Activated CD4-positive, CD25-positive, alpha-beta regulatory T cell (primary cell): ENCODE measurements around the gene SAMD4A.

ENCODE experiments used
- DNase-seq, 4 experiments: peaks; one replicate each; lab custom pipeline; 2025; lab: John Stamatoyannopoulos, UW

SAMD4A gene

DNA sequence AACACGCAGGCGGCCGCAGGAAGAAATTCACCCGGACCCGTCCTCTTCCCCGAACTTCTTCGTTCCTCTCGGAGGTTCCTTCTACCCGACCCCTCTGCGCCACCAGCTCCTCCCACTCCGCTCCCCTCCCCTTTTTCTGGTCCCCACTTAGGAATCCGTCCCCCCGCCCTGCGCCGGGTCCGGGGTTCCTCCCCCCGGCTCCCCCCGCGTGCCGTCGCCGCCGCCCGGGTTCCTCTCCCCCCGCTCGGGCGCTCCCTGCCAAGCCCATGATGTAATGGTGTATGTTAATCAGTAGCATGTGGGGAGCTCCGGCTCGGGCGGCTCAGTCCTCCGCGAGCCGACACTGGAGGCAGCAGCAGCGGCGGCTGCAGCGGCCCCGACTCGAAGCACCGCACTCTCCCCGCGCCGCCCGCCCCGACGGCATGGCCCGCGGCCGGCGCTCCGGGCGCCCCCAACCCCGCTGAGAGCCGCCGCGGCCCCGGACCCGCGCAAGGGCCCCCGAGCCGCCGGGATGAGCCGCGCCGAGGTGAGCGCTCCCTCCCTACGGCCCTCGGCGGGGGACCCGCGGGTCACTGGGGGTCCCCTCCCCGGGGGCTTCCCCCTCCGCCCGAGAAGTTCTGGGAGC, 1.0 kb upstream of the SAMD4A start:
- DNase-seq: peak; percentile 36 to 71 (median 54)

DNA sequence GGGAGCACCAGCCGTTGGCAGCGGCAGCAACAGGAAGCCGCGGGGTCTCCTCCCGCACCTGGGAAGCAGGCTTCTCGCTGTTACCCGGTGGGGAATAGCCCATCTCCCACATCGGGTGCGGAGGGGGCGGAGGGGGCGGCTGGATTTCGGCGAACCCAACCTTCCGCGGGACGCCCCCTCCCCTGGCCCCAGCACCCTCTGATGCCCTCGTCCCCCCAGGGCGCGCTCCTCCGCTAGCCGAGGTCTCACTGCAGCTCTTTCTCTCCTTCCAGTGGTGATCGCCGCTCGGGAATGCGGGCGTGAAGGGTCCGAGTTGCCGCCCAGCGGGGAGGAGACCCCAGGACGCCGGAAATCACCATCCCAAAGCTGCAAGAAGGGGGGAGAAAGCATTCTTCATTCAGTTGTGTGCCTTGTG, 303 bp downstream of the SAMD4A start:
- peak in 1 of 4 experiments; percentile 9 for DNase-seq

DNA sequence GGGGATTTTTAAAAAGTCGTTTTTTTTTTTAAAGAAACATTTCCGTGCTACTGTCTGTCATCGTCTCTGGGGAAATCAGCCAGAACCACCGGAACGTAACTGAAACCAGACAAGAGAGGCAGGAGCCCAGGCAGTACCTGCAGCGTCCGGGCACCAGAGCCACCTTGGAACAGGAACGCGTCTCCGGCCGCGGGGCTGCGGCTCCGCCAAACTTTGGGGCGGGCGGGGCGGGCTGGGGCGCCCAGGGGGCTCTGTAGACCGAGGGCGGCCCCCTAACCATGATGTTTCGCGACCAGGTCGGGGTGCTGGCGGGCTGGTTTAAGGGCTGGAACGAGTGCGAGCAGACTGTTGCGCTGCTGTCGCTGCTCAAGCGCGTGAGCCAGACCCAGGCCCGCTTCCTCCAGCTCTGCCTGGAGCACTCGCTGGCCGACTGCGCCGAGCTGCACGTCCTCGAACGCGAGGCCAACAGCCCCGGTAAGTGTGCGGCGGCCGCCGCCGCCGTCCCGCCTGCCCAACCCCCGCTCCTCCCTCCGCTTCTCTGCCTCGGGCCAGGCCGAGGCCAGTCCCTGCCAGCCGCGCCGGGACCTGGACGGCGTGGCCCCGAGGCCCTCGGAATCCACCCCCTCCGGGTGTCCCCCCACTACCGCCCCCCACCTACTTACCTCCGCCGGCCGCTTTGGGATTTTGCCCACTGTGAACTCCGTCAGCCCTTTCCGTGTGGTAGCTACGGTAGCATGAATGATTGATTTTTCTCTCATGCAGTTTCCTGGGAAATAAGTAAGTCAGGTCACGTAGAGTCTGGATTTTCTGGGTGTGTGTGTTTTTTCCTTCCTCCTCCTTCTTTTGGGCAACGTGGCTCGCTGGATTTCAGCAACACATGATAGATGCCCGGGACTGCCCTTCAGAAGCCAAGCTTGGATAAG, 972 bp downstream of the SAMD4A start:
- DNase-seq: peak in 2 of 4 experiments; percentile 8 to 24

DNA sequence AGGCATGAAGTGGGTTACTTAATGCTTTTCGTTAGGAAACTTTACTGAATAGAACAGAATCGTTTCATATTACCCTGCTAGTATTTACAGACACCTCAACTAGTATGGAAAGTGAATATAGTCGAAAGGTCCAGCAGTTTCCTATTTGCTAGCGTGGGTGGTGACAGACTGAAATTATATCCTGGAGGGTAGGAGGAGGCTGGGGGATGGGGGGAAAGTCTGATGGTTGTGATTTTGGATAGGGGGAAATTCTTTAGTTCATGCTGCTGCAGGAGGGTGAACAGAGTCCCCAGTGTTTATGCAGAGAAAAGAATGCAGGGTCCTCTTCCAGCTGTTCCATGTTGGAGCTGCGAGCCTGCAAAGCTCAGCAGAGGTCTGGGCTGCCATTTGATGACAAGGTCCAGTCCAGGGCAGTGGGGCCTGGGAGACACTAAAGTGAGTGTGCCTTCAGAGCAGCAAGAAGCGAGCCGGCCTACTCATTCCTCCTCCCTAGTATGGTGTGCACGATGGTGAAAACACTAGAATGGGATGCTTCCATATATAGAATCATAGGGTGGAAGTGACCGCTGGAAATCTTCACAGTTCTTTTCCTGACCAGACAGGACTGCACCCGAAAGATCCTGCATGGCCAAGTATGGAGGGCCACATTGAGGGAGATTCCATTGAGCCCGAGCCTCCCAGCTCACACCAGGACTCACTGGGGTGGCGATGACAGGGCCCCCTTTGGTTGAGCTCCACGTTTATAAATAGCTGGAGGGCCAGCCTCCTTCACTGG, 2.1 kb downstream of the SAMD4A start:
- no peak for DNase-seq

DNA sequence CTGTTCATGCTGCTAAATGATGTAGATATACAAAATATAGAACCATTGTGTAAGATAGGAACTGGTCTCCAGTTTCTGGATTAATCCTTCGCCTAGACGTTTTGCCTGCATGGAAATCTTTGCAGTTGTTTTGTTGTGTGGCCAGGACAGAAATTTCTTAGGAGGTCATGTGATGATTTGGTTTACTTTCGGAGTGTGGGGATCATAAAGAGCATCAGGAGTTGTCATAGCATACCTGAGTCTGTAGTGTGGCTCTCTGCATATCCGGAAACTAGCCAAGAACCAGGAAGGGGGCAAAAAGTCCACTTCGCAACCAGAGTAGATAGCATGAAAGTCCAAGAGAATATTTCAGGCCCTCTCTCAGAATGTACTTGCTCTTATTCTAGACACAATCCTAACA, 3.1 kb downstream of the SAMD4A start:
- no peak for DNase-seq

DNA sequence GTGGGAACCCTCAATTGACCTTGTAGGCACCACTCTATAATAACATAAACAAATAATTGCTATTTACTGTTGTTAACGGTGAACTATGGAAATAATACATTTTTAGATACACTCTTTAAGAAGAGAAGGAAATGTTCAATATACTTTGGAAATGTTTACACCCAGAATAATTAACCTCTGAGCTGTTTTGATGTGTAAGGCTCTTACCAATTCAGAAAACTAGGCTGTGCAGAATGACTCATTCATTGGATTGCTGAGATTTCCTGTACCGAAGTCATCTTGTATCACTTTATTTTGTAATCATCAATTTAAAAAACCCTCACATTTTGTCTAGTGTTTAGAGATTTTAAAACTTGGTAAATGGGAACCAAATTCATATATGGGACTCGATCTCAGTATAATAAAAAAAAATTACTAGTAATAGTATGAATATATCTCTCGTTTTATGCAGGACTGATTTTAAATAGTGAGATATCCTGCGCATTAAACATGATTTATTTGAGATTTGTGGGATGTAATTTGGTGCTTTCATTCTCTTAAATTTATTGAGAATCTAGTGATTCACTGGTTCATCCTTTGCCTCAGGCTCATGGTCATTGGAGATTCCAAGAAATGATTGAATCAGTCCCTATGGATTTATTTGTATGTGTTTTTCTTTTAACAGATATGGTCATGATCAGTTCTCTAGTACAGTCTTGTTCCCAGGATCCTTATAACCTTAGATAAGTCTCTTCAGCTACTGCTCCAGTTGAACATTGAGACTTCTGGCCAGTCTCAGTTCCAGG, 3.9 kb downstream of the SAMD4A start:
- DNase-seq: no peak

DNA sequence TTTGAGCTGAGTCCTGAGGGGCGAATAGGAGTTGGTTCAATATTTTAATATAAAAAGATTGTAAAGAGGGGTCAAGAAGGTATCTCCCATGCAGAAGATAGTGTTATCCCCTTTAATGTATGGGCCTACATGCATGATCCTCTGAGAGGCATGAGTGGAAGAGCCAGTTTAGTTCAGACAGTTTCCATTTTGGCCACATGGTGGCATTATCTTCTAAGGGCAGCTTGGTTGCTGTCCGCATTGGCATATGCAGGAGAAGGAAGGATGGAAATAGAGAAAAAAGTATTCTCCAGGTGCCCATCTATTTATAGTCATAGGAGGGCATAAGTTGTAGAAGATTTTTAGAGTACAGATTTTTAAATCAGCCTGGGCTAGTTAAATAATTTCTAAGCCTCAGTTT, 5.4 kb downstream of the SAMD4A start:
- DNase-seq: no peak

DNA sequence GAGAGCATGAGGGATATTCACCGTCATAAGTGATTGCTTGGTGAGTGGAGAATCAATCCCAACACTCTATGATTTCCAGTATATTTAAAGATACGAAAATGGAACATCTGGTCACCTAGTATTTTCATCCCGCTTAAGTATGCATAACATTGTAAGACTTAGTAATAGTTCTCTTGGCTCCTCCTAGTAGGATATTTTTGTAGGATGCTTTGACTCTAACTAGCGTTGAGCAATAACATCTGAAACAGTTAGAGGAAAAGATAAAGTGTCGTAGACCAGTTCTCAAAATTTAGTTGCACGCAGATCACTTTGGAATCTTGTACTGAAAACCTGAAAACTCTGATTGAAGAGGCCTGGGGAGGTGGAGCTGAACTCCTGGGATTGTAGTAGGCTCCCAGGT, 7.6 kb downstream of the SAMD4A start:
- DNase-seq: no peak

DNA sequence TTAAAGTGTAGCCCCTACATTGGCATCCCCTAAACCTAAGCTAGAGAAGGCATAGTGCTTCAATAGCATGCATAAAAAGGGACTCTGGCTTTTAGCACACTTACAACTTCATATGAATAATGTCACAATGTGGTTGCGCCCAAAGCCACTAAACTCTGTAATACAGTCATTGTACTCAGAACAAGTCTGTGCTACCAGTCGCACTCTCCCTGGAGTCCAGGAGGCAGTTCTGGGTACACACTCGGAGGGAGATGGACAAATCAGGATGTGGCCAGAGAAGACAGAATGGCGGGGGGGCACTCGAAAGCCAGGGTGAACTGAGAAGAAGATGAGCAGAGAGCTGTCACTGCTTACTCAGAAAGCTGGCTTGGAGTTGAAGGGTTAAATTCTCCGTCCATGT, 10.6 kb downstream of the SAMD4A start:
- no peak for DNase-seq

DNA sequence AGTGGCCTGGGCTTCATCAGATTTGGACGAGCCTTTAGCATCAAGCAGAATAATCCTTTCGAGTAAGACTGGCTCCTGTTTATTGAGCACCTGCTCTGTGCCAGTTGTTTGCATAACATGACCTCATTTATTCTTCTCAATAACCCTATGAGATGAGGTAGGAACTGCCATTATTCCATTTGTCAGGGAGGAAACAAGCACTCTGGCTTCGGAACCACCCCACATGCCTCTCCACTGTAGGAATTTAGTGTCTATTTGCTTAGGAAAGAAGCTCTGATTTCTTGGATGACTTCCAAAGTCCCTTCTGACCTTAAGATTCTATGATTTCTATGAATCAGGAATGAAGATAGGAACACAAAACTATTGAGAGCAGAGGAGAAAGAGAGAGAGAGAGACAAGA, 11.0 kb downstream of the SAMD4A start:
- no peak for DNase-seq

DNA sequence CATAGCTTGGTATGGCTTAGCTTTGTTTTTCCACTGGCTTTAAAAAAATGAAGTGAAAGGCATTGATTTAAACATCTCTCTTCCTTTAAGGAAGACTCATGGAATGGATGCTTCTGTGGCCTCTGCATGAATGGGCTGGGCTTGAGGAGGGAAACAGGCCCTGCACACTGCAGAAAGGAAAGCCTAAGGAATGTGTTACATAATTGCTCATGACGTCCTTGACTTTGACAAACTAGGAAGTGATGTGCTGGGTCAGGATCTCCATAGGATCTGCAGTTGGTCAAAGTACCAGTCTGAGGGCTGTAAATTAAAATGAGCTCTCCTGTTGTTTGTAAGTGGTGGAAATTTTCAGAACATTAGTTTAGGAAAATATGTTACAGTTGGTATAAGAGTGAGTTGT, 12.7 kb downstream of the SAMD4A start:
- DNase-seq: no peak

DNA sequence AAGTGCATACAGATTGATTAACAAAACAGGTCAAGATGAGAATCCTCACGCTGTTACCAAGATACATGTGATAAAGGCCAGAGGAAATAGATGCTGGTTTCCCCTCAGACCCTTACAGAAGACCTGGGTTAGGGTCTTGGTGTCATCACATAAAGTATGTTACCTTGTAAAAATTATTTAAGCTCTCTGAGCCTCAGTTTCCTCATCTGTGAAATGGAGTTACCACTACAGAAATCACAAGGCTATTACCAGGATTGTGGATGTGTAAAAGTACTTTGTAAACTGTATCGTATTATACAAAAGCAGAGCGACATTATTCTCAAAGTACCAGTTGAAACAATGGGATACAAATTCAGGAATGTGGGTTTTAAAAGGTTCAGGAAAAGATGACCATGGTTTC, 14.0 kb downstream of the SAMD4A start:
- DNase-seq: no peak

DNA sequence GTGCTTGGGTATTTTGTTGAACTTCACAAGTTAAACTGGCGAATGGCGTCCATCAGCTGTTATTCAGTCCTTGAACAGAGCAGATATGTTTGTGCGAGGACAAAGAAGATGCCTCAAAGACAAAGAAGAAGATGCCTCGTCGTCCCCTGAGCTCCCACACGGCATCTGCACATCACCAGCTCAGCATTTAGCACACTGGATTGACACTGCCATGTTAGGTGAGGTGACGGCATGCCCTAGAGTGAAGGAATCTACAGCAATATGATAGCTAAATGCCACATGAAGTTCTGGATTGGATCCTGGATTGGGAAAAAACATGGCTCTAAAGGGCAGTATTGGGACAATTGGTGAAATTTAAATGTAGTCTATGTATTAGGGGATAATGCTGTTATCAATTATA, 15.4 kb downstream of the SAMD4A start:
- DNase-seq: no peak

DNA sequence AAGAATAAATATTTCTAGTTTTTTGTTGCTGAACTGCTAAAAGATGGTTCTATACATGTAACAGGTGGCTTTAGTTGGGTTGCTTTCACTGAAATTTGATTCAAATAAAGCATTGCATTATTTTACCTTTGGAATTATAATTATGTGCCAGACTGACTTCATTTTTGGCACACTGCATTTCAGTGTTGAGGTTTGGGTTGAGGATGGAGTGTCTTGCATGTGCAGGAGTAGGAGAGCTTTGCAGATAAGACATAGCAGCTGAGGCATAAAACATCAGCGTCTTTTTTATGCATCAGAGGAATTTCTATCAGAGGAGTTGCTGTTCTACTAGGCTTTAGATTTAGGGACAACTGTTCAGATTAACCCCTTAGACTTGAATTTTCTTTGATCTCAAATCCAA, 17.2 kb downstream of the SAMD4A start:
- DNase-seq: no peak

DNA sequence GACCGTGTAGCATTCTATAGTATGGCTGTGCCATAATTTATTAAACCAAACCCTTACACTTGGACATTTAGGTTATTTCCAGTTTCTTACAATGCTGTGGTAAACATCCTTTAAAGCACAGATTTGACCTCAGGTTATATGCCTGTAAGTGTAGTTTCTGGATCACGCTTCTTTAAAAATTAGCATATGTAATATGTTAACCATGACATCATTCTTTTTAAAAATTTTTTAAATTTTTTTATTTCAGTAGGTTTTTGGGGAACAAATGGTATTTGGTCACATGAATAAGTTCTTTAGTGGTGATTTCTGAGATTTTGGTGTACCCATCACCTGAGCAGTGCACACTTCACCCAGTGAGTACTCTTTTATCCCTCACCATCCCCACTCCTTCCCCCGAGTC, 18.3 kb downstream of the SAMD4A start:
- DNase-seq: no peak

DNA sequence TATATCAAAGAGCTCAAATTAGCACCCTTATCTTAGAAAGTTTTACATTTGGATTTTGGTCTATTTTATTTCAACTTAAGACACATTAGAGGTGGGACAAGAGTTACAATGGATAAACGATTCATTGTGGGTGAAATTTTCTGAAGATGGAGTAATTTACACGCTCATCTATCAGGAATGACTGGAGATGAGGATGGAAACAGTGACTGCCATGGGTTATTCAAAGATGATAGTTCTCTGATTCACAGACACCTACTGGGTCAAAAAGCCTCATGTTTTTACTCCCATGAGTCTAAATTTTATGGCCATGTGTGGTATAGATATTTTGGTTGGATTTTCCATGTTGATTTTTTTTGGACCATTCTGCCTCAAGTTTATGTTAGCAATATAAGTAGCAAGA, 22.1 kb downstream of the SAMD4A start:
- no peak for DNase-seq

DNA sequence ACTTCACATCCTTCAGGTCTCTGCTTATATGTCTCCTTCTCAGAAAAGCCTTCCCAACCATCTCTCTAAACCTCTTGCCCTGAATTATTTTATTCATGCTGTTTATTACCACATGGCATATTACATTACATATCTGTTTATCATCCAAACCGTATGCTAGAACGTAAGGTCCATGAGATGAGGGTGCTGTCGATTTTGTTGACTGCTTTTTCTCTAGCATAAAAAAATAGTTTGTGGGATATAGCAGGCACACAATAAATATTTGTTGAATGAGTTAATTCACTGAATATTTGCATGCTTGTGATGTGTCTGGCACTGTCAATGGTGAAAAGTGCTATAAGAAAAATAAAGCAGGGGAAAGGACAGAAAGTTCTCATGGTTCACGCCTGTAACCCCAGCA, 22.9 kb downstream of the SAMD4A start:
- DNase-seq: no peak

DNA sequence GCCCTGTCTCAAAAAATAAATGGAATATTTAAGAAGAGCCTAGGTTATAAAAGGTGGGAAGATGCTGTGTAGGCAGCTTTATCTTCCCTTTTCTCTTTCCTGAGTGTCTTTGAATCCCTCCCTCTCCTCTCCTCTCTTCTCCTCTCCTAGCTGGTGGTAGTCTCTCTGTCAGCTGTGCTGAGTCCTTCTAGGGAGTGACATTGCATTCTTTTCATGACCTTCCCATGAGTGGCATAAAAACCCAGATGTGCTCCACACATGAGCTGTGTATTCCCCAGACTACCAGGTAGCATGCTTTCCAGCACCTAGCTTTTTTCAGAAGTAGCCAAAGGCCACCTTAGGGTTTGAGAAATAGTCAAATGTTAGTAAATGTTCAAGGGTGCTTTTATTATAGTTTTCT, 23.6 kb downstream of the SAMD4A start:
- no peak for DNase-seq

DNA sequence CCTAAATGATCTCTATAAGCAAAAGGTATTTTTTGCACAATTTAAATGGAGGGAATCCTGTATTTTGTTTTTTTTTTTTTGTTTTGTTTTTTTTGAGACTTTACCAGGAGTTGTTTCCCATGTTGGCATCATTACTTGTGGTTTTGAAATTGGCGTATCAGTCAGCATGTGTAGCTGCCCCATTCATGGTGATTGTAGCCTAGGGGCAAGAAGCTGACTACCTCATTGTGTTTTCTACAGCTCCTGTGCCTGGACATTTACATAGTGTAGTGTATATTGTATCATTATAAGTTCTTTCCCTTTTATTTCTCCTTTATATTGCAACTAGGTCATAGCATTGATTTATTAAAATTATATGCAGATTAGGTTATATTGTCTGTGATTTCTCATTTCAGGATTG, 24.5 kb downstream of the SAMD4A start:
- DNase-seq: no peak

DNA sequence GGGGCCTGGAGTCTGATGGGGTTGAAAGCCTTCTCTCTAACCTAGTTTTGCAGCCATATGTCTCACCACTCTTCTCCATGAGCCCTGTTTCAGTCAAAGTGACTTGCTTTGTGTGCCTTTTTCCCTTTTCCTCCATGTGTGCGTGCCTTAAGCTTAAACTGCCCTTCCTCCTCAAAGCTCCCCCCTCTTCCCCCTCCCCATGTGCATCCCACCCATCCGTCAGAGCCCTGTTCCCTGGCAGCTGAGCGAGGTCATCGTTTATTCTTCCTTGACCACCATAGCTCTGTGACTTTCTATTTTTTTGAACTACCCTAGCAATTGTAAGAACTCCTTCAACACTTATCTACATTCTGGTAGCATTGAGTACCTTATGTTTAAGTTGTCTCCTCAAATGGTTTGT, 24.9 kb downstream of the SAMD4A start:
- DNase-seq: no peak

DNA sequence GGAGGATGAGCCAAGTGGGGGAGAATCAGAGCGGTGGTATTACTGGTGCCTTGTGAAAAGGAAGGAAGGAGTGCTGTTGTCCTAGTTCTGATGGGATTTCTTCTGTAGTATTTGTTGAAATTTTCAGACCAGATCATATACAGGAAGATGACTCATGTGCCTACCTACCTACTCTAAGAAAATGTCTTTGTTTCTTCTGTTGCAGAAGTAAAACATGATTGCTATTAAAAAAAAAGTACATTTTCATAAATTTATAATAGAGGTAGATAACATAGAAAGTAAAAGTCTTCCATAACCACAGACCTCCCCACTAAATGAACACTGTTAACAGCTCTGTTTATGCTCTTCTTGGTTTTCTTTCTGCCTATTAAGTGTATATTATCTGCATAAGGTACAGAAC, 26.9 kb downstream of the SAMD4A start:
- no peak for DNase-seq

DNA sequence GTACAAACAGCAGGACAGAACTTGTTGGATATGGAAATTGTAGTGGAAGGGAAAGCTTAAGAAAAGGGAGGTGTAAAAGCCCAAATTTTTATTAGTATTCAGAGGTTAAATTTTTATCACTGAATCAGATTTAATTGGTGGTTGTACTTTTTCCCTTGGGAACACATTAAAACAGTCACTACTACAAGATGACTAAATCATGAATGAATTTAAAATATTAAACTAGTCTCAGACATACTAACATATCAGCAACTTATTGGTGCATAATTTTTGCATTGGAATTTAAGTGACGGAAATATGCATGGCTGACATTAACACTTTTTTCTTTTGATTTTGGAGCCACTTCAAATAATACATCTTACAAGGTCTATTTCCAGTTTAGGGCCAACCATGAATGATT, 27.6 kb downstream of the SAMD4A start:
- DNase-seq: no peak
